Islet precursor cell (in vitro differentiated cells): ENCODE data around the gene NQO1.

Experiments used
- DNase-seq: peaks from one replicate; pipeline ENCODE4 v3.0.0-alpha.2; 2018

Gene NQO1

DNA sequence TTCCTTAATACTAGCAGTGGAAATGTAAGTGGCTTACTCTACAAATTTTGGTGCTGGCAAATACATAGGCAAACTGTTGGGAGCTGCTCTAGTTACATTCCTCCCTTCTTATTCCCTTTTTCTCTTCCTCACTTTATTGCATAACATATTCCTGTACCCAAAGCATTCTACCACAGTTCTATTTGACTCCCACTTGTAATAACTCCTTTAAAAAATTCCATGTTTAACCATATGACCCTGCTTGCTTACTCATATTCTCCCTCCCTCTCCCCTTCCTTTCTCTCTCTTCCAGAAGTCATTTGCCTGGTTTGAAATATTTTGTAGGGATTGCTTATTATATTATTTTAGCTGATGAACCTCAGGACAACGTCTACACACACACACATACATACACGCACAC is 22.7 kb downstream of the NQO1 start:
- no peak for DNase-seq

DNA sequence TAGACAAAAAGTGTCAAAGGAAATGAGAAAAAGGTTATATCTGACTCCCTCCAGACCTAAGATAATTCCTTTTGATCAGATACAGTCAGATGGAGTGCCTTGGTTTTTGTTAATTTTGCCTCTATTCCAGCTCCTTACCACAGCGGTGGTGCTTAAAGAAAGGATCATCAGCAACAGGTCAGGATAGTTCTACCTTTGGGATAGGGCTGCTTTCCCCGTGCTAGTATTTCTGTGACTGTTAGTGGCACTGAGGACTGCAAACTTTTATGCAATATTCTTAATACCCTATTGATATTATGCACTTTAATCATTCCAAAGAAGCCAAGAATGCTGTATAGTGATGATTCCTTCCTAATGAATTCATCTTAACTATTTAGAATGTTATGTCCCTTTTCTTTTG is 24.5 kb downstream of the NQO1 start:
- no peak for DNase-seq

DNA sequence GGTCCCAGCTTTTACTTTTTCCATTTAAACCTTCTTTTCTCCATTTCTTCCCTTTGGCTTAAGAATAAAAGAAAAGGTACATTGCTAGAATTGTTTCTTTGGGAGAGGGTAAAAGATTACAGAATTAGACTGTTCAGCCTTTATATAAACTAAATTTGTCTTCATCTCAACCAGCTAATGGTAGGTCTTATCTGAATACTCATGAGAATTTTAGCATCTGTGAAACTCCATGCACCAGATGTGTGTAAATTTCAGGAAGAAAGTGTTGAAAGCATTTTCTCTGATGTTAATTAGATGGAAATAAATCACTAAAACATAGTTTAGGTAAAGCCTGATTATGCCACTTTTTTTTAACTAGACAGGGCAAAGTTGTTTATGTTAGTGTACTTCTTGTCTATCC is 24.9 kb downstream of the NQO1 start:
- DNase-seq = no peak

DNA sequence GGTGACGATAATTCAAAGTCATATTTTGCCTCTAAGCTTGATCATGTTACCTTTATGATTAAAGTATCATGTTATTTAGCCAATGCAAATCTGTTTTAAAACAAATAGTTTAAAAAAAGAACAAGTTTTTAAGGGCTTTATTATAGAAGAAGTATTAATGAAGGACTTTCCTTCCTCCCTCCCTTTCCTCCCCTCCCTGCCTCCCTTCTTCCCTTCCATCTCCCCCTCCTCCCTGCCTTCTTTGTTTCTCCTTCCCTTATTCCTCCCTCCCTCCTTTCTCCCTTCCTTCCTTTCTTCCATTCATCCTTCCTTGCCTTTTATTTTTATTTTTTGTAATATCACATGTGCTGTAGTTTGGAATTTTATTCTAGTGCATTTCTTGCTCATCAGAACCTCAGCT is 26.4 kb downstream of the NQO1 start:
- DNase-seq = no peak

- no peak for DNase-seq
Observed at GRCh38 chr16:69698404-69698803, 28.0 kb downstream of the NQO1 start.

- no peak for DNase-seq
Observed at GRCh38 chr16:69693916-69694315, 32.4 kb downstream of the NQO1 start.

- no peak for DNase-seq
Observed at GRCh38 chr16:69691980-69692911, 34.1 kb downstream of the NQO1 start.

DNA sequence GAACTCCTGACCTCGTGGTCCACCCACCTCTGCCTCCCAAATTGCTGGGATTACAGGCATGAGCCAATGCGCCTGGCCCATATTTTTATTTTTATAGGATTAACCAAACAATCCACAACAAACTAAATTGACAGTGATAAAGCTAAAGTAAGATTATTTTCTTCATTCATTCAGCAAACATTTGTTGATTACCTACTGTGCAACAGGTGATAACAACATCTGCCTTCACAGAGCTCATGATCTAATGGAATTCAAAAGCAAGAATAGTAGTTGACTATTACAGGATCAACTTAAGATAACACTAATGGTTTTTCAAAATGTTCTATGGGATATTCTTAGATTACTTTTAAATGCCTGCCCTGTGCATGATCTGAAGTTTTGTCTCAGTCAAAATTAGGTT is 37.8 kb downstream of the NQO1 start:
- no peak for DNase-seq

DNA sequence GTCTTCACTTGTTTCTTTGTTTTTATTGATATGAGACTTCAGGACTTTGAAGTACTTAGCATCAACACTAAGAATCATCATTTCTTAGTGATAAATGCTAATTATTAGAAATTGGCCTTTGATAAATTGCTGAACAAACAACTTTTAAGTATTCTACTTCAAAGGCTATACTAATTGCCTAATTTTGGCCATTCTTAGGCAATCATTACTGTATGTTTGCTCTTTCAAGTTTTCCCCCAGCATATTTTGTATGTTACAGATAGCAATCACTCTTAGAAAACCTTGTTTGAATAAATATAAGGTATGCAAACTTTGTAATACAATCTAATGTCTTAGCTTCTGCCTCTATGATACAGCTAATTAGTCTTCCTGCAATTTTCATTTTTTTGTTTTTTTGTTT is 46.0 kb downstream of the NQO1 start:
- DNase-seq = no peak

GRCh38 chr16:69672998-69673713 is 53.2 kb downstream of the NQO1 start:
- DNase-seq = no peak

- DNase-seq = no peak
Observed at GRCh38 chr16:69672315-69672997, 53.9 kb downstream of the NQO1 start.

DNA sequence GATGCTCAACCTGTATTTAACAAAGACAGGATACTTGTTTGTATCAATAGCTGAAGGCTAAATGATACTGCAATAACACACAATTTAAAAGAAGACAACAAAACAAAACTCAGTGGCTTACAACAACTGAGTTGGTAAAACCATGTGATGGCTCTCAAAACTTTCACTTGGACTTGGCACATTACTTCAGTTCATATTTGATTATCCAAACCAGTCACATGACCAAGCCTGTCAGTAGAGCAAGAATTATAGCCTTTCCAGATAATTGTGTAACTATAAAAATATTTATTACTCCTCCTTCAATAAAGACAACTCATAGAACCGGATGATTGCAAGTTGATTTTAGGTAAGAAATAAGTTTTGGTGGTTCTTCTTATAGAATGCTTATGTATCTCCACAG is 56.8 kb downstream of the NQO1 start:
- no peak for DNase-seq

DNA sequence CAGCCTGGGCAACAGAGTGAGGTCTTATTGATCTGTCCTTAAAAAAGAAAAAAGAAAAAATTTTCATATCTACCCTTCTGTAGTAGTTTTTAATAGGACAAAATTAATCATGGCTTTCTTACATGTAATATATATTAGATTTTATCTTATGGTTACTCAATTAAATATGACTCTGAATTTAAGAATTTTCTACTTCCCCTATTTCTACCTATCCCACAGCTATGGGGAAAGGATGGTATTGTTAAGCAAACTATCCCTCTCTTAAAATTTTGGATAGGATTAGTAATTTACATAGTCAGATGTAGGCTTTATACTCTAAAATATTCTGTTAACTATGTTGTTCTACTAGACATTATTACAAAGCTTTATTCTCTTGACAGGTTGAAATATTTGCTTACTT is 62.5 kb downstream of the NQO1 start:
- no peak for DNase-seq

GRCh38 chr16:69662901-69663300 is 63.5 kb downstream of the NQO1 start:
- no peak for DNase-seq

DNA sequence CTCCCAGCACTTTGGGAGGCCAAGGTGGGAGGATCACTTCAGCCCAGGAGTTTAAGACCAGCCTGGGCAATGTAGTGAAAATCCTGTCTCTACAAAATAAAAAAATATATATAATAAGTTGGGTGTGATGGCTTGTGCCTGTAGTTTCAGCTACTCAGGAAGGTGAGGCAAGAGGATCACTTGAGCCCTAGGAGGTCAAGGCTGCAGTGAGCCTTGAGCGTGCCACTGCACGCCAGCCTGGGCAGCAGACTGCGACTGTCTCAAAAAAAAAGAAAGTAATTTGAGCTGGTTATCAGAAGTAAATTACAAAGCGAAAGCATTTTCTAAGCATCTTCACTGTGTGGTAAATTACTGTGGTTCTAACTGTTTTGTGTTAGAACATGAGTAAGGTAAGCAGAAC is 66.2 kb downstream of the NQO1 start:
- DNase-seq = no peak
